ENCODE data around the gene PHACTR3. TPM values are rescaled to one million over a fixed set of nuclear protein-coding genes. Genes with fewer than 3 reads are reported as not detected.

The PHACTR3 gene
- total RNA-seq, 1 experiment from 2014 or later: not detected

DNA sequence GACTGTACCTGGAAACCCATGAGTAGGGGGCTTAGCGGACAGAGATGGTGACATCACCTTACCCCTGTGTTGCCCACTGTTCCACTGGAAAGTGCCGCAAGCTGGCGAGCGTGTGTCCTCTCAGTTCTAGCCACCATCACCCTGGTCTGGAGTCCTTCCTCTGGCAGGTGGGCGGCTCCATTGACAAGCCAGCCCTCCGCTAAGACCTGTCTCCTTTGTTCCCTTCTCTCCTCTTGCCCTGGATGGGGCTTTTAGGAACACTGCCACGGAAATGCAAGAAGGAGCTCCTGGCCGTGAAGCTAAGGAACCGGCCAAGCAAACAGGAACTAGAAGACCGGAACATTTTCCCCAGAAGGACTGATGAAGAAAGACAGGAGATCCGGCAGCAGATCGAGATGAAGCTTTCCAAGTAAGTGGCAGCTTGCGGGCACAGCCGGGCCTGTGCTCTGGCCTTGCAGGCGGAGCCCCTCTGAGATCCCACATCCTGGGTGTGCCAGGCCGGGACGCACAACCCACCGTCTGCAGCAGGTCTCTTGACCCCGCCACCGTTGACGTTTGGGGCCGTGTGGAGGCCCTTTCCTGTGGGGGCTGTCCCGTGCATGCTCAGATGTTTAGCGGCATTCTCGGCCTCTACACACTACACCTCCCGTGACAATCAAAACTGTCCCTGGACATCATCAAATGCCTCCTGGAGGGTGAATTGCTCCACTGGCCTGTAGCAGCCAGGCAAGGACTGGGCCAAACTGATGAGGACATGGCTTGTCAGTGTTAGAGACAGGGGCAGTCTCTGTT, 201.6 kb downstream of the PHACTR3 start:
- H3K79me2 ChIP-seq (ENCODE audit: insufficient read depth, low read length): no peaks in the 10 kb centered on the region
- H3K27ac ChIP-seq (ENCODE audit: insufficient read length, low read depth, low read length): no peak overlapping the region
- no peak overlapping the region for H3K18ac ChIP-seq (ENCODE audit: insufficient read length, low read depth, low read length)
- H4K20me1 ChIP-seq (ENCODE audit: control insufficient read depth, insufficient read depth, insufficient read length): no peaks in the 10 kb centered on the region
- no peaks in the 10 kb centered on the region for H3K27me3 ChIP-seq (ENCODE audit: insufficient read depth, low read length)
- H3K23me2 ChIP-seq (ENCODE audit: insufficient read length, low read depth, low read length, poor library complexity, severe bottlenecking): no peaks in the 10 kb centered on the region
- H4K91ac ChIP-seq (ENCODE audit: insufficient read length, low read depth, low read length): no peak overlapping the region
- WGBS (ENCODE audit: extremely low coverage, insufficient read length, low lambda C conversion rate): no CpG with 5 or more reads among the region's 26 CpGs
- peak; percentile 22 for DNase-seq
- H2BK12ac ChIP-seq (ENCODE audit: insufficient read length, low read depth, low read length): no peak overlapping the region
- H3K14ac ChIP-seq (ENCODE audit: insufficient read depth, low read length): no peak overlapping the region
- no peak overlapping the region for H2BK5ac ChIP-seq (ENCODE audit: insufficient read length, low read length)
- H3K9ac ChIP-seq (ENCODE audit: extremely low read depth, insufficient read length, low read length): no peak overlapping the region
- H3K27ac Mint-ChIP-seq: peak overlapping the region in 1 of 3 experiments; percentile 49; a peak in 2 of 7 replicates
- H3K4me2 ChIP-seq (ENCODE audit: insufficient read depth, insufficient read length, low read length): no peak overlapping the region
- H3K9me3 Mint-ChIP-seq: peaks cover 13 to 36% of the 10 kb centered on the region in 2 experiments
- H3K56ac ChIP-seq (ENCODE audit: insufficient read length, low read depth, low read length): no peak overlapping the region
- H3K27me3 Mint-ChIP-seq (ENCODE audit: low read depth): peaks cover 11% of the 10 kb centered on the region
- H4K8ac ChIP-seq (replicated peaks; ENCODE audit: insufficient read length, low read depth, low read length): no peak overlapping the region
- no peak overlapping the region for H2AFZ ChIP-seq (ENCODE audit: low read length)
- no peak overlapping the region for H2BK15ac ChIP-seq (ENCODE audit: low read depth, low read length)
- peaks cover 6 to 7% of the 10 kb centered on the region in 2 experiments for H3K4me1 Mint-ChIP-seq
- H2AK5ac ChIP-seq (ENCODE audit: insufficient read length, low read length): no peak overlapping the region
- no peak overlapping the region for H3K4me3 Mint-ChIP-seq
- peaks cover 0 to 2% (median 0%) of the 10 kb centered on the region in 3 experiments; a peak in 2 of 7 replicates for H3K36me3 Mint-ChIP-seq (ENCODE audit: insufficient read depth in 1 of 3, low read depth in 3 of 3)
- no peaks in the 10 kb centered on the region for H3K9me3 ChIP-seq (ENCODE audit: control insufficient read depth, low read depth, low read length)
- no peaks in the 10 kb centered on the region for H3K4me1 ChIP-seq (ENCODE audit: insufficient read depth, low read length)
- no peak overlapping the region for H3K23ac ChIP-seq (ENCODE audit: insufficient read length, low read depth, low read length)
- no peak overlapping the region for H3K4ac ChIP-seq (ENCODE audit: low read depth, low read length)
- no peak overlapping the region for H2BK20ac ChIP-seq (ENCODE audit: low read depth, low read length, poor library complexity, severe bottlenecking)
- no peak overlapping the region for H2BK120ac ChIP-seq (ENCODE audit: low read depth, low read length, poor library complexity, severe bottlenecking)
- H3T11ph ChIP-seq (ENCODE audit: low read length): no peak overlapping the region
- no peaks in the 10 kb centered on the region for H3K79me1 ChIP-seq (ENCODE audit: insufficient read depth, low read depth, low read length, poor library complexity, severe bottlenecking)
- no peak overlapping the region for H4K5ac ChIP-seq (ENCODE audit: insufficient read length, low read depth, low read length)
- TF ChIP-seq, protein P1, sequence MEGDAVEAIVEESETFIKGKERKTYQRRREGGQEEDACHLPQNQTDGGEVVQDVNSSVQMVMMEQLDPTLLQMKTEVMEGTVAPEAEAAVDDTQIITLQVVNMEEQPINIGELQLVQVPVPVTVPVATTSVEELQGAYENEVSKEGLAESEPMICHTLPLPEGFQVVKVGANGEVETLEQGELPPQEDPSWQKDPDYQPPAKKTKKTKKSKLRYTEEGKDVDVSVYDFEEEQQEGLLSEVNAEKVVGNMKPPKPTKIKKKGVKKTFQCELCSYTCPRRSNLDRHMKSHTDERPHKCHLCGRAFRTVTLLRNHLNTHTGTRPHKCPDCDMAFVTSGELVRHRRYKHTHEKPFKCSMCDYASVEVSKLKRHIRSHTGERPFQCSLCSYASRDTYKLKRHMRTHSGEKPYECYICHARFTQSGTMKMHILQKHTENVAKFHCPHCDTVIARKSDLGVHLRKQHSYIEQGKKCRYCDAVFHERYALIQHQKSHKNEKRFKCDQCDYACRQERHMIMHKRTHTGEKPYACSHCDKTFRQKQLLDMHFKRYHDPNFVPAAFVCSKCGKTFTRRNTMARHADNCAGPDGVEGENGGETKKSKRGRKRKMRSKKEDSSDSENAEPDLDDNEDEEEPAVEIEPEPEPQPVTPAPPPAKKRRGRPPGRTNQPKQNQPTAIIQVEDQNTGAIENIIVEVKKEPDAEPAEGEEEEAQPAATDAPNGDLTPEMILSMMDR (conservative IDR thresholded peaks at IDR 0.05): no peak

Data from H9 (cell line).